GM18861 (cell line): ENCODE results near the gene EYA4.

ENCODE experiments used
- ATAC-seq: cut with Tn5 transposase; IDR thresholded peaks from one replicate; pipeline ENCODE4 v1.9.1; 2021; ENCODE audit not compliant: unreplicated experiment

Gene EYA4

GRCh38 chr6:133504158-133504557 lies 263.0 kb downstream of the EYA4 start:
- no peak for ATAC-seq

GRCh38 chr6:133504761-133505160 lies 263.6 kb downstream of the EYA4 start:
- no peak for ATAC-seq

GRCh38 chr6:133505681-133506080 lies 264.5 kb downstream of the EYA4 start:
- no peak for ATAC-seq

GRCh38 chr6:133512410-133513016 lies 271.4 kb downstream of the EYA4 start:
- ATAC-seq: peak; percentile 70

- ATAC-seq: no peak
Observed at GRCh38 chr6:133523816-133524215, 282.7 kb downstream of the EYA4 start.

- no peak for ATAC-seq
Observed at GRCh38 chr6:133526436-133526835, 285.3 kb downstream of the EYA4 start.

- ATAC-seq: no peak
Observed at GRCh38 chr6:133528566-133528965, 287.4 kb downstream of the EYA4 start.

- ATAC-seq: no peak
Observed at GRCh38 chr6:133532908-133533307, 291.8 kb downstream of the EYA4 start.

- no peak for ATAC-seq
Observed at GRCh38 chr6:133539502-133540259, 298.5 kb downstream of the EYA4 start.

GRCh38 chr6:133540361-133540760 lies 299.2 kb downstream of the EYA4 start:
- ATAC-seq: no peak

GRCh38 chr6:133541040-133541439 lies 299.9 kb downstream of the EYA4 start:
- no peak for ATAC-seq

- ATAC-seq: no peak
Observed at GRCh38 chr6:133542056-133542821, 301.1 kb downstream of the EYA4 start.

- no peak for ATAC-seq
Observed at GRCh38 chr6:133544419-133544818, 303.3 kb downstream of the EYA4 start.

GRCh38 chr6:133546098-133546497 lies 304.9 kb downstream of the EYA4 start:
- ATAC-seq: no peak

- ATAC-seq: no peak
Observed at GRCh38 chr6:133547136-133547535, 306.0 kb downstream of the EYA4 start.

GRCh38 chr6:133548423-133549159 lies 307.4 kb downstream of the EYA4 start:
- ATAC-seq: no peak

- no peak for ATAC-seq
Observed at GRCh38 chr6:133549371-133549801, 308.2 kb downstream of the EYA4 start.

GRCh38 chr6:133550026-133550425 lies 308.9 kb downstream of the EYA4 start:
- ATAC-seq: no peak

GRCh38 chr6:133551436-133551835 lies 310.3 kb downstream of the EYA4 start:
- no peak for ATAC-seq

- ATAC-seq: no peak
Observed at GRCh38 chr6:133551847-133552341, 310.7 kb downstream of the EYA4 start.

- ATAC-seq: peak; percentile 63
Observed at GRCh38 chr6:133553652-133554051, 312.5 kb downstream of the EYA4 start.
